Neural crest cell (in vitro differentiated cells): ENCODE data around the gene GDPD2. TPM values are rescaled to one million over a fixed set of nuclear protein-coding genes. Genes with fewer than 3 reads are reported as not detected.

ENCODE experiments used
- DNase-seq: peaks from one replicate; pipeline ENCODE4 v3.0.0; 2021; ENCODE audit warnings: low read depth, mixed read lengths, low spot score
- H3K27ac Mint-ChIP-seq: one replicate; pipeline ENCODE4 v1.8.0; 2021; ENCODE audit warnings: mild to moderate bottlenecking, mixed read lengths; ENCODE audit not compliant: unreplicated experiment
- H3K27me3 Mint-ChIP-seq: 2 replicates; pipeline ENCODE4 v1.8.0; 2021; ENCODE audit warnings: low read depth, mild to moderate bottlenecking, mixed read lengths
- H3K36me3 Mint-ChIP-seq: 2 replicates; pipeline ENCODE4 v1.8.0; 2021; ENCODE audit warnings: low read depth, mild to moderate bottlenecking, mixed read lengths
- H3K4me1 Mint-ChIP-seq: 2 replicates; pipeline ENCODE4 v1.8.0; 2021; ENCODE audit warnings: mixed read lengths
- H3K4me3 Mint-ChIP-seq: one replicate; pipeline ENCODE4 v1.8.0; 2021; ENCODE audit warnings: mild to moderate bottlenecking, mixed read lengths
- H3K9me3 Mint-ChIP-seq: 2 replicates; pipeline ENCODE4 v1.8.0; 2021; ENCODE audit warnings: mixed read lengths
- CTCF ChIP-seq: fragments of 200-600 bp; sonication (generic); conservative IDR thresholded peaks from 2 replicates; pipeline ENCODE4 v1.5.0; 2021; ENCODE audit warnings: antibody characterized with exemption, mild to moderate bottlenecking
- total RNA-seq: library from RNA; stranded (reverse); gene quantifications from 2 replicates; pipeline ENCODE4 v1.2.1, GENCODE V29; 2021

The GDPD2 gene
- total RNA-seq, 1 donor from 2014 or later: 6.0 TPM

GRCh38 chrX:70410921-70411320, 12.2 kb upstream of the GDPD2 start:
- no peak for DNase-seq
- H3K9me3 Mint-ChIP-seq: no peaks in the 10 kb centered on the region
- peaks cover 6% of the 10 kb centered on the region for H3K36me3 Mint-ChIP-seq
- H3K4me1 Mint-ChIP-seq: no peaks in the 10 kb centered on the region
- TF ChIP-seq CTCF: no peak
- H3K27me3 Mint-ChIP-seq: no peaks in the 10 kb centered on the region
- H3K27ac Mint-ChIP-seq: no peak overlapping the region
- H3K4me3 Mint-ChIP-seq: no peak overlapping the region

- peaks cover 6% of the 10 kb centered on the region for H3K36me3 Mint-ChIP-seq
- no peak for TF ChIP-seq CTCF
Observed at GRCh38 chrX:70411475-70411874, 11.6 kb upstream of the GDPD2 start.

GRCh38 chrX:70421618-70422017, 1.5 kb upstream of the GDPD2 start:
- TF ChIP-seq CTCF: no peak
- Mint-ChIP-seq H3K27ac (no peak overlapping the region), H3K4me1 (peaks cover 35% of the 10 kb centered on the region), H3K36me3 (peaks cover 7% of the 10 kb centered on the region), H3K4me3 (peak overlapping the region; percentile 69), H3K9me3 (no peaks in the 10 kb centered on the region), H3K27me3 (no peaks in the 10 kb centered on the region)
- DNase-seq: no peak

More at GRCh38 chrX:70411475-70411874, 11.6 kb upstream of the GDPD2 start:
- H3K27ac Mint-ChIP-seq: no peak overlapping the region
- DNase-seq: no peak
- no peaks in the 10 kb centered on the region for H3K4me1 Mint-ChIP-seq
- no peaks in the 10 kb centered on the region for H3K27me3 Mint-ChIP-seq
- no peak overlapping the region for H3K4me3 Mint-ChIP-seq
- H3K9me3 Mint-ChIP-seq: no peaks in the 10 kb centered on the region

- no peak for DNase-seq
- Mint-ChIP-seq H3K27ac (no peak overlapping the region), H3K4me1 (peaks cover 30% of the 10 kb centered on the region), H3K9me3 (no peaks in the 10 kb centered on the region), H3K27me3 (no peaks in the 10 kb centered on the region), H3K4me3 (peak overlapping the region; percentile 32), H3K36me3 (peaks cover 7% of the 10 kb centered on the region)
- no peak for TF ChIP-seq CTCF
Observed at GRCh38 chrX:70423936-70424675, 992 bp downstream of the GDPD2 start.

- Mint-ChIP-seq H3K27ac (no peak overlapping the region), H3K36me3 (peaks cover 7% of the 10 kb centered on the region), H3K9me3 (no peaks in the 10 kb centered on the region), H3K4me1 (peaks cover 30% of the 10 kb centered on the region), H3K4me3 (no peak overlapping the region), H3K27me3 (no peaks in the 10 kb centered on the region)
- no peak for TF ChIP-seq CTCF
- no peak for DNase-seq
Observed at GRCh38 chrX:70424801-70425200, 1.7 kb downstream of the GDPD2 start.
